ENCODE results near the gene SPRR5. TPM values are rescaled to one million over a fixed set of nuclear protein-coding genes. Genes with fewer than 3 reads are reported as not detected.

Gene SPRR5
- total RNA-seq, 6 experiments from 2014 or later: not detected

GRCh38 chr1:152904688-152905440 lies 42.1 kb upstream of the SPRR5 start:
- 74% methylated on average over 7 of the region's 7 CpGs for WGBS (ENCODE audit: insufficient coverage, low coverage, low lambda C conversion rate, missing lambda C conversion rate)
- Histone ChIP-seq H3K27ac (no peak overlapping the region), H3K27me3 (no peaks in the 10 kb centered on the region), H3K9me3 (no peaks in the 10 kb centered on the region), H3K36me3 (no peaks in the 10 kb centered on the region), H3K4me1 (no peaks in the 10 kb centered on the region), H3K4me3 (no peak overlapping the region)
- ATAC-seq: no peak
- no peak for TF ChIP-seq POLR2A (IDR thresholded peaks at IDR 0.05)
- TF ChIP-seq CTCF (IDR thresholded peaks at IDR 0.05): no peak
- intact Hi-C loops (cut with DNase I): no loop called here
- DNase-seq: no peak

GRCh38 chr1:152906023-152906565 lies 40.9 kb upstream of the SPRR5 start:
- DNase-seq: no peak
- Histone ChIP-seq H3K9me3 (no peaks in the 10 kb centered on the region), H3K27ac (no peak overlapping the region), H3K4me3 (no peak overlapping the region), H3K4me1 (no peaks in the 10 kb centered on the region), H3K36me3 (no peaks in the 10 kb centered on the region), H3K27me3 (no peaks in the 10 kb centered on the region)
- ATAC-seq: no peak
- WGBS (ENCODE audit: insufficient coverage, low coverage, low lambda C conversion rate, missing lambda C conversion rate): no CpG with 5 or more reads among the region's 5 CpGs
- intact Hi-C loops (cut with DNase I): no loop called here
- TF ChIP-seq POLR2A (IDR thresholded peaks at IDR 0.05) (no peak), CTCF (IDR thresholded peaks at IDR 0.05) (no peak)

GRCh38 chr1:152907686-152908601 lies 39.1 kb upstream of the SPRR5 start, which contains the start of gene IVL:
Gene IVL (plus strand): TSS chr1:152908546. CDS start chr1:152909798, 1,252 bp downstream.
- 47% methylated on average over 3 of the region's 4 CpGs for WGBS (ENCODE audit: insufficient coverage, low coverage, low lambda C conversion rate, missing lambda C conversion rate)
- DNase-seq: no peak
- Histone ChIP-seq H3K4me1 (no peaks in the 10 kb centered on the region), H3K9me3 (no peaks in the 10 kb centered on the region), H3K27ac (no peak within 1 kb of the TSS), H3K36me3 (no peaks in the 10 kb centered on the region), H3K27me3 (no peaks in the 10 kb centered on the region), H3K4me3 (no peak within 1 kb of the TSS)
- intact Hi-C loops (cut with DNase I): no loop called here
- no peak for ATAC-seq
- TF ChIP-seq POLR2A (IDR thresholded peaks at IDR 0.05) (no peak), CTCF (IDR thresholded peaks at IDR 0.05) (no peak)

GRCh38 chr1:152909206-152909605 lies 37.8 kb upstream of the SPRR5 start:
- intact Hi-C loops (cut with DNase I): no loop called here
- no peaks in the 10 kb centered on the region for H3K9me3 ChIP-seq
- no peaks in the 10 kb centered on the region for H3K4me1 ChIP-seq
- no peak for DNase-seq
- no peak for TF ChIP-seq POLR2A (IDR thresholded peaks at IDR 0.05)
- no peak for TF ChIP-seq CTCF (IDR thresholded peaks at IDR 0.05)
- no peak overlapping the region for H3K4me3 ChIP-seq
- WGBS (ENCODE audit: insufficient coverage, low coverage, low lambda C conversion rate, missing lambda C conversion rate): no CpG with 5 or more reads among the region's 3 CpGs
- H3K27ac ChIP-seq: no peak overlapping the region
- ATAC-seq: no peak
- H3K36me3 ChIP-seq: no peaks in the 10 kb centered on the region
- H3K27me3 ChIP-seq: no peaks in the 10 kb centered on the region
